ENCODE measurements around the gene HYAL1.
A peak's percentile ranks its signal among the peaks of the same experiment; 100 is the strongest.

The HYAL1 gene

GRCh38 chr3:50303013-50303815 is at the start of gene HYAL1:
HYAL1 (minus strand) TSS chr3:50303574; CDS start chr3:50302956, 618 bp downstream.
- DNase-seq = peak; percentile 40
- Mint-ChIP-seq H3K27ac (no peak within 1 kb of the TSS), H3K4me1 (peaks cover 29% of the 10 kb centered on the region), H3K27me3 (ENCODE audit: low read depth, poor library complexity) (peaks cover 5% of the 10 kb centered on the region), H3K9me3 (peaks cover 27% of the 10 kb centered on the region), H3K36me3 (ENCODE audit: low read depth) (peaks cover 11% of the 10 kb centered on the region), H3K4me3 (no peak within 1 kb of the TSS)
- TF ChIP-seq, protein P1, sequence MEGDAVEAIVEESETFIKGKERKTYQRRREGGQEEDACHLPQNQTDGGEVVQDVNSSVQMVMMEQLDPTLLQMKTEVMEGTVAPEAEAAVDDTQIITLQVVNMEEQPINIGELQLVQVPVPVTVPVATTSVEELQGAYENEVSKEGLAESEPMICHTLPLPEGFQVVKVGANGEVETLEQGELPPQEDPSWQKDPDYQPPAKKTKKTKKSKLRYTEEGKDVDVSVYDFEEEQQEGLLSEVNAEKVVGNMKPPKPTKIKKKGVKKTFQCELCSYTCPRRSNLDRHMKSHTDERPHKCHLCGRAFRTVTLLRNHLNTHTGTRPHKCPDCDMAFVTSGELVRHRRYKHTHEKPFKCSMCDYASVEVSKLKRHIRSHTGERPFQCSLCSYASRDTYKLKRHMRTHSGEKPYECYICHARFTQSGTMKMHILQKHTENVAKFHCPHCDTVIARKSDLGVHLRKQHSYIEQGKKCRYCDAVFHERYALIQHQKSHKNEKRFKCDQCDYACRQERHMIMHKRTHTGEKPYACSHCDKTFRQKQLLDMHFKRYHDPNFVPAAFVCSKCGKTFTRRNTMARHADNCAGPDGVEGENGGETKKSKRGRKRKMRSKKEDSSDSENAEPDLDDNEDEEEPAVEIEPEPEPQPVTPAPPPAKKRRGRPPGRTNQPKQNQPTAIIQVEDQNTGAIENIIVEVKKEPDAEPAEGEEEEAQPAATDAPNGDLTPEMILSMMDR (IDR thresholded peaks at IDR 0.05) = no peak

- DNase-seq = no peak
- TF ChIP-seq, protein P1 (IDR thresholded peaks at IDR 0.05) = no peak
- H3K9me3 Mint-ChIP-seq = no peaks in the 10 kb centered on the region
- peaks cover 14% of the 10 kb centered on the region for H3K36me3 Mint-ChIP-seq (ENCODE audit: low read depth)
- H3K4me1 Mint-ChIP-seq = peaks cover 35% of the 10 kb centered on the region
- H3K4me3 Mint-ChIP-seq = no peak overlapping the region
- H3K27ac Mint-ChIP-seq = no peak overlapping the region
- no peaks in the 10 kb centered on the region for H3K27me3 Mint-ChIP-seq (ENCODE audit: low read depth, poor library complexity)
Measured at GRCh38 chr3:50352781-50353180, 49.4 kb upstream of the HYAL1 start.

GRCh38 chr3:50351323-50351697 is 47.9 kb upstream of the HYAL1 start:
- Mint-ChIP-seq H3K9me3 (no peaks in the 10 kb centered on the region), H3K27ac (peak overlapping the region; percentile 95), H3K27me3 (ENCODE audit: low read depth, poor library complexity) (peaks cover 6% of the 10 kb centered on the region), H3K4me1 (peaks cover 21% of the 10 kb centered on the region), H3K36me3 (ENCODE audit: low read depth) (peaks cover 14% of the 10 kb centered on the region), H3K4me3 (peak overlapping the region; percentile 94)
- TF ChIP-seq, protein P1 (IDR thresholded peaks at IDR 0.05) = no peak
- no peak for DNase-seq

DNA sequence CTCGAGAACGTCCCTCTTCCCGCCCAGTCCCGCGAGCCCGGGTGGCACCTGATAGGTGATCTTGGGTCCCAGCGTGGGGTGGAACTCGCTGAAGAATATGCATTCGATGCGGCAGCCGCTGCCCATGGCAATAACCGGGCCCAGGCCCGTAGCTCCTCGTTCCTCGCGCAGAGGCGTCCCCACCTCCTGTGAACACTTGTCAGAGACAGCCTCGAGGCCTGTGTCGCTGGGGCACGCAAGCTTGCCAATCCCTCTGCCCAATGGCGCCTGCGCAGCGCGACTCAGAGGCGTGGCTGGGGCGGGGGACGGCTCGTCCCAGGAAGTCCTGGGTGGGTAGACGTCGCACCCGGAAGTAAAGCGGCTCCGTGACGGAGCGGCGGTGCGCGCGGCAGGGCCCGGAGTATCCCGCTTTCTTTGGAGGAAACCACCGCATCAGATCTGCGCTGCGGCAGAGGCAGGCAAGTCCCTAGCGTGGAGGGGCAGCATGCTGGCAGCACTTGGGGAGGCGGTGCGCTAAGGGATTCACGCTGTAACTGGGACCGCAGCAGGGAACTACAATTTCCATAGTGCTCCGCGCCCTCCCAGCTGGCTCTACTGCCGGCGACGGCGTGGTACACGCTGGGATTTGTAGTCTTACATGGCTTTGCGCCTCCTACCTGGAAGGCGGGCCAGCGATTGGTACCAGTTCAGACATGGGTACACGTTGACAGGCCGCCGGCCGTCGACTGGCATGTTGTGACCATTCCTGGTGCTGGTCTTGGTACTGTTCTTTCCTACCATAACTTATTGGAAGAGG is 47.4 kb upstream of the HYAL1 start, which contains the start of the genes CYB561D2 and NPRL2:
Gene CYB561D2, plus strand, starts transcription at position 336 of the 796 bp plus-strand sequence. CDS start 572 bp downstream, outside the sequence.
Gene NPRL2, minus strand, starts transcription at position 249 of the 796 bp plus-strand sequence. Its CDS starts 123 bp downstream, at position 126.
- peaks cover 24% of the 10 kb centered on the region for H3K4me1 Mint-ChIP-seq
- peak within 1 kb of the TSS; percentile 96 for H3K27ac Mint-ChIP-seq
- H3K27me3 Mint-ChIP-seq (ENCODE audit: low read depth, poor library complexity) = peaks cover 12% of the 10 kb centered on the region
- DNase-seq = peak; percentile 98
- H3K9me3 Mint-ChIP-seq = no peaks in the 10 kb centered on the region
- TF ChIP-seq, protein P1 (IDR thresholded peaks at IDR 0.05) = no peak
- peak within 1 kb of the TSS; percentile 94 for H3K4me3 Mint-ChIP-seq
- H3K36me3 Mint-ChIP-seq (ENCODE audit: low read depth) = peaks cover 14% of the 10 kb centered on the region

DNA sequence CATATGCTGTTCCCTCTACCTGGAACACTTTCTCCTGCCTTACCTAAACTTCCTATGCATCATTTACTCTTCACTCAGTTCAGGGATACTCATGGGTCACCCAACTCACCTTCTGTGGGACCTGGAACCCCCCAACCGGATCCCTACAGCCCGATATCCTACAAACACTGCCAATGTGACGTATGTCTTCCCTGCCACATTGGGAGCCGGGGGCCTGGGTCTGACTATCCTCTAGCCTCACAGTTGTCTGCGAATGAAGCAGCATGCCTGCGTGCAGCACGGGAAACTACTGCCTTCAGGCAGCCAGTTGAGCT is 46.8 kb upstream of the HYAL1 start:
- H3K36me3 Mint-ChIP-seq (ENCODE audit: low read depth) = peaks cover 14% of the 10 kb centered on the region
- H3K4me3 Mint-ChIP-seq = peak overlapping the region; percentile 94
- DNase-seq = no peak
- H3K27me3 Mint-ChIP-seq (ENCODE audit: low read depth, poor library complexity) = peaks cover 17% of the 10 kb centered on the region
- H3K27ac Mint-ChIP-seq = no peak overlapping the region
- TF ChIP-seq, protein P1 (IDR thresholded peaks at IDR 0.05) = no peak
- no peaks in the 10 kb centered on the region for H3K9me3 Mint-ChIP-seq
- peaks cover 25% of the 10 kb centered on the region for H3K4me1 Mint-ChIP-seq
